ENCODE results near the gene DOCK8. TPM values are rescaled to one million over a fixed set of nuclear protein-coding genes. Genes with fewer than 3 reads are reported as not detected.

DOCK8 gene
- under 0.01 and 0.29 TPM in 2 replicates for total RNA-seq

GRCh38 chr9:214648-215493, at the start of gene DOCK8:
TSS of gene DOCK8 (plus strand) at chr9:214865. CDS start at chr9:214977, 112 bp downstream.

DNA sequence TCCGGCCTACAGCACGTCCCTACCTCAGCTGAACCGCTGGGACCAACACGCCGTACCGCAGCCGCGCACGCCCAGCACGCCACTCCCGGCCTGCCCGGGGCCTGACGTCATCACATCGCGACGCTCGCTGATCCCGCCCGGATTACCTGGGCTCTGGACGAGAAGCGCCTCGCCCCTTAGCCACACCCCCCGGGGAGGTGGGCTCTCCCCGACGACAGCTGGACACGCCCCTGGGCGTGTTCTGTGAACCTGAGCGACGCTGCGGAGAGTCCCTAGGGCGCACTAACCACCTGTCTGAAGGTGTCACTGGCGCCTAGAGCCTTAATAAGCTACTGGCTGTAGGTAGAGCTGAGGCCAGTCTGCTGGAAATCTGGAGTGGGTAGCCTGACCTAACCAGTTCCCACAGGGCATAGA, 35.7 kb upstream of the DOCK8 start, which contains the start of gene ZNG1A:
Gene ZNG1A (minus strand): TSS at position 87 of the 414 bp plus-strand sequence. CDS start 87 bp downstream, outside the sequence.

DNA sequence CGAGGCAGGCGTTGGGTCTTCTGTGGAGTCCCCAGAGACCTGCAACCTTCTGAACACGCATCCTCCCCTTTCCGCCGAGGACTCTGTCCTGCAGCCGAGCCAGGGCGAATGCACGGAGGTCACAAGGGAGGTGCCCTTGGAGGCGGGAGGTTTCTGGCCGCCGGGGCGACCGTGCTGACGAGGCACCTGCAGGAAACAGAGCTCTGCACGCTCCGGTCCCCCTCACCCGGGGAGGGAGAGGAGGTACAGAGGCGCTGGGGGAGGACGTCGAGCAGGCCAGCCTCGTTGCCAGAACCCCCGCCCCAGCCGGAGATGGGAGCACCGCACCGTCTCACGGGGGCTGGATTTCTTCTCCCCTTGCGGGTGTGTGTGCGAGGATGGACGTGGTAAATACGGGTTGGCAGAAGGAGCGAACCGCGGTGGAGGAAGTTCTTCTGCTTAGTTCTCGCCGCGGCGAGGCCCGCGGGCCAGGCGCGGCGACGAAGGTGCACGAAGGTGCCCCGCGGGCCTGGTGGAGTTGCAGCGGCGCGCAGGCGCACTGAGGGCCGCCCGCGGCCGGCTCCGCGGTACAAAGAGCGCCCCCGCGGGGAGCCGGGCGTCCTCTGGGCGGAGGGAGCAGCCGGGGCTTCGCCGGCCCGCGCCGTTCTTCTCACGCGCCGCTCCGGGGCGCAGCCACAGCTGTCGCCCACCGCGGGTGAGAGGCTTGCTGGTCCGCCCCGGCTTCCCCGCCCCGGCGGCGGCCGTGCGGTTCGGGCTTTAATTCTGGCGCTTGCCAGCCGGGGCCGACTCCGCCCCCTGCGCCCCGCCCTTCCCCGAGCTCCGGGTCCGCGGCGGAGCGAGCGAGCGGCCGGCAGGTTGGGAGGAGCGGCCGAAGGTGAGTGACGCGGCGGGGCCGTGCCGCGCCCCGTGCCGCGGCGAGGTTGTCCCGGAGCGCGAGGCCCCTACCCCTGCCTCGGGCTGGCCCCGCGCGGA, 289.5 kb downstream of the DOCK8 start, which contains the start of gene KANK1:
Gene KANK1 (plus strand): TSS at position 815 of the 972 bp plus-strand sequence.

Other genes starting within 250 kb of the DOCK8 start
- gene WASHC1, start 185.4 kb upstream of the DOCK8 start, total RNA-seq = 3.2 and 9.2 TPM in 2 replicates
- gene FOXD4, start 96.4 kb upstream of the DOCK8 start, total RNA-seq = not detected in 2 replicates
- 14.2 and 15.0 TPM in 2 replicates for gene ZNG1A, start 35.8 kb upstream of the DOCK8 start, total RNA-seq